GM21737 (cell line): ENCODE measurements around the gene CATSPERZ.

Experiments
- ATAC-seq: cut with Tn5 transposase; IDR thresholded peaks from one replicate; pipeline ENCODE4 v1.9.1; 2021; ENCODE audit warnings: mild to moderate bottlenecking, moderate library complexity; ENCODE audit not compliant: unreplicated experiment

Gene CATSPERZ

DNA sequence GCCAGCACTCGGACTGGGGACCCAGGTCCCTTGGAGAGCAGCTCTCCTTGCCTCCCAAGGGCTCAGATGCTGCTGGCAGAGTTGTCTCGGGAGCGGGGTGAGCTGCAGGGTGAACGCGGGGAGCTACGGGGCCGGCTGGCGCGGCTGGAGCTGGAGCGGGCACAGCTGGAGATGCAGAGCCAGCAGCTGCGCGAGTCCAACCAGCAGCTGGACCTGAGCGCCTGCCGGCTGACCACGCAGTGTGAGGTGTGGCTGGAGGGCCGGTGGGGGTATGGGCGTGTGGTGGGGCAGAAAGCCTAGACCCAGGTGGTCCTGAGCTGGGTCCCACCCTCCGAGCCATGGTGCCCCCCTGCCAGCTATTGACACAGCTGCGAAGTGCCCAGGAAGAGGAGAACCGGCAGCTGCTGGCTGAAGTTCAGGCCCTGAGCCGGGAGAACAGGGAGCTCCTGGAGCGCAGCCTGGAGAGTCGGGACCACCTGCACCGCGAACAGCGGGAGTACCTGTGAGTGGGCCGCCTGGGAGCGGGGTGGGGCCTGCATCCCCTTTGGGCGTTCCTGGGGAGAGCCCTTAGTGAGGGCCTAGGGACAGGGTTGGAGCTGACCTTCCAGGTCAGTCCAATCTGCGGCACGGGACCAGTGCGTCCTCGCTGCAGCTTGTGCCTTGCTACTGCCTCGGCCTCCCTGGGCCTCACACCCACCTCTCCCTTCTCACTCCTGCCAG, 53.0 kb downstream of the CATSPERZ start:
- no peak for ATAC-seq

DNA sequence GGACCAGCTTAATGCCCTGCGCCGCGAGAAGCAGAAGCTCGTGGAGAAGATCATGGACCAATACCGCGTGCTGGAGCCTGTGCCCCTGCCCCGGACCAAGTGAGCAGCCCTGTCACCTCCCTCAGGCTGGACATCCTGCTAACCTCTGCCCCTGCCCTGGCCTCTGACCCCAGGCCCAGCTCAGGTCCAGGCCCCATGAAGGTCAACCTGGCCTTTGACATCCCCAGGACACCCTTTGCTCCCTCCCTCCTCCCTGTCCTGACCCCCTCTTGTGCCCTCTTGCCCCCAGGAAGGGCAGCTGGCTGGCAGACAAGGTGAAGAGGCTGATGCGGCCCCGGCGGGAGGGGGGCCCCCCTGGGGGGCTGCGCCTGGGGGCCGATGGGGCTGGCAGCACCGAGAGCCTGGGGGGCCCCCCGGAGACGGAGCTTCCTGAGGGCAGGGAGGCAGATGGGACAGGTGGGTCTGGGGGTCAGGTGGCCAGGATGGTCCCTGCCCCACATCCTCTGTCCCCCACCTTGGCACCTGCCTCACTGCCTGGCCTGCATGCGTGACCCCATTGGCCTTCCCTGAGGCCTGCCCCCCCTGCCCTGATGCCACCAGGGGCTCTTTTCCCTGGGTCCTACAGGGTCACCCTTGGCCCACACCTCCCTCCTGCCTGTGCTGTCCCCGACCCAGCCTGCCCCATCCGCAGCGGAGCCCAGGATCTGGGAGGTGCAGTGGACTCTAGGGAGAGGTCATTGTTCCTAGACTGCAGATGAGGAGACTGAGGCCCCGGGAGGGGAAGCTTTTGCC, 53.8 kb downstream of the CATSPERZ start:
- ATAC-seq = no peak
